Smooth muscle cell (in vitro differentiated cells): ENCODE data around the gene DUS3L. TPM values are rescaled to one million over a fixed set of nuclear protein-coding genes. Genes with fewer than 3 reads are reported as not detected.
"Not testable (repeated sequence)": the region's sequence is repeated elsewhere in the genome, so short reads cannot be mapped to it uniquely, and the experiment has no call there.

Experiments
- DNase-seq: peaks from one replicate; lab custom pipeline; 2025; ENCODE audit not compliant: unreplicated experiment; lab: John Stamatoyannopoulos, UW
- H2AFZ ChIP-seq: fragments of 200-600 bp; sonication (generic); 2 replicates; pipeline ENCODE4 v1.6.0; 2016; ENCODE audit warnings: antibody characterized with exemption, low read depth, mild to moderate bottlenecking
- H3F3A ChIP-seq: fragments of 200-600 bp; sonication (generic); 2 replicates; pipeline ENCODE4 v1.6.0; 2017; ENCODE audit warnings: antibody characterized with exemption, low read depth
- H3K27ac ChIP-seq: fragments of 200-600 bp; sonication (generic); 2 replicates; pipeline ENCODE4 v1.5.1; 2016; ENCODE audit warnings: low read depth, mild to moderate bottlenecking
- H3K27me3 ChIP-seq: fragments of 200-600 bp; sonication (generic); 2 replicates; pipeline ENCODE4 v1.6.1; 2016; ENCODE audit warnings: low read depth, mild to moderate bottlenecking
- H3K36me3 ChIP-seq: fragments of 200-600 bp; sonication (generic); 2 replicates; pipeline ENCODE4 v1.5.1; 2016; ENCODE audit warnings: low read depth
- H3K4me1 ChIP-seq: fragments of 200-600 bp; sonication (generic); 2 replicates; pipeline ENCODE4 v1.5.1; 2016; ENCODE audit warnings: low read depth
- H3K4me2 ChIP-seq: fragments of 200-600 bp; sonication (generic); 2 replicates; pipeline ENCODE4 v1.6.0; 2016; ENCODE audit warnings: mild to moderate bottlenecking
- H3K4me3 ChIP-seq: fragments of 200-600 bp; sonication (generic); 2 replicates; pipeline ENCODE4 v1.5.1; 2016; ENCODE audit warnings: mild to moderate bottlenecking
- H3K79me2 ChIP-seq: fragments of 200-600 bp; sonication (generic); 2 replicates; pipeline ENCODE4 v1.6.0; 2016; ENCODE audit warnings: low read depth, mild to moderate bottlenecking
- H3K9ac ChIP-seq: fragments of 200-600 bp; sonication (generic); 2 replicates; pipeline ENCODE4 v1.6.0; 2016; ENCODE audit warnings: low read depth
- H3K9me3 ChIP-seq: fragments of 200-600 bp; sonication (generic); replicated peaks from 2 replicates; pipeline ENCODE4 v1.5.1; 2016; ENCODE audit warnings: low read depth
- H4K20me1 ChIP-seq: fragments of 200-600 bp; sonication (generic); 2 replicates; pipeline ENCODE4 v1.6.0; 2016; ENCODE audit warnings: low read depth
- WGBS: methylation state at CpG from one replicate; pipeline ENCODE4 v1.1.7; 2016; ENCODE audit warnings: low lambda C conversion rate; 5-methylcytosine and 5-hydroxymethylcytosine counted together
- polyA plus RNA-seq: library from polyadenylated mRNA; unstranded; fragments of >200 nt; fragmentation: Nextera tagmentation; extraction: Ambion mirVana; gene quantifications from 2 replicates; pipeline ENCODE4 v1.2.1, GENCODE V29; 2016
- total RNA-seq: library from RNA; depleted of rRNA; stranded (reverse); fragments of >200 nt; gene quantifications from 2 replicates; pipeline ENCODE4 v1.2.3, GENCODE V29; 2014
- TF ChIP-seq, protein P1 (sequence below): fragments of 200-600 bp; sonication (generic); IDR thresholded peaks from 2 replicates; pipeline ENCODE4 v1.5.1; 2017; ENCODE audit warnings: borderline replicate concordance, mild to moderate bottlenecking, antibody characterized with exemption; ENCODE audit not compliant: insufficient read depth, poor library complexity, severe bottlenecking

The DUS3L gene
- total and polyA plus RNA-seq, 2 experiments from 2014 or later, result 18.5 to 19.7 TPM

- TF ChIP-seq, protein P1, sequence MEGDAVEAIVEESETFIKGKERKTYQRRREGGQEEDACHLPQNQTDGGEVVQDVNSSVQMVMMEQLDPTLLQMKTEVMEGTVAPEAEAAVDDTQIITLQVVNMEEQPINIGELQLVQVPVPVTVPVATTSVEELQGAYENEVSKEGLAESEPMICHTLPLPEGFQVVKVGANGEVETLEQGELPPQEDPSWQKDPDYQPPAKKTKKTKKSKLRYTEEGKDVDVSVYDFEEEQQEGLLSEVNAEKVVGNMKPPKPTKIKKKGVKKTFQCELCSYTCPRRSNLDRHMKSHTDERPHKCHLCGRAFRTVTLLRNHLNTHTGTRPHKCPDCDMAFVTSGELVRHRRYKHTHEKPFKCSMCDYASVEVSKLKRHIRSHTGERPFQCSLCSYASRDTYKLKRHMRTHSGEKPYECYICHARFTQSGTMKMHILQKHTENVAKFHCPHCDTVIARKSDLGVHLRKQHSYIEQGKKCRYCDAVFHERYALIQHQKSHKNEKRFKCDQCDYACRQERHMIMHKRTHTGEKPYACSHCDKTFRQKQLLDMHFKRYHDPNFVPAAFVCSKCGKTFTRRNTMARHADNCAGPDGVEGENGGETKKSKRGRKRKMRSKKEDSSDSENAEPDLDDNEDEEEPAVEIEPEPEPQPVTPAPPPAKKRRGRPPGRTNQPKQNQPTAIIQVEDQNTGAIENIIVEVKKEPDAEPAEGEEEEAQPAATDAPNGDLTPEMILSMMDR, result no peak
Measured at GRCh38 chr19:5784581-5785147, 6.3 kb downstream of the DUS3L start, which contains the start of gene PRR22. PRR22 (minus strand) TSS chr19:5784746; CDS start chr19:5784660, 86 bp downstream.

DNA sequence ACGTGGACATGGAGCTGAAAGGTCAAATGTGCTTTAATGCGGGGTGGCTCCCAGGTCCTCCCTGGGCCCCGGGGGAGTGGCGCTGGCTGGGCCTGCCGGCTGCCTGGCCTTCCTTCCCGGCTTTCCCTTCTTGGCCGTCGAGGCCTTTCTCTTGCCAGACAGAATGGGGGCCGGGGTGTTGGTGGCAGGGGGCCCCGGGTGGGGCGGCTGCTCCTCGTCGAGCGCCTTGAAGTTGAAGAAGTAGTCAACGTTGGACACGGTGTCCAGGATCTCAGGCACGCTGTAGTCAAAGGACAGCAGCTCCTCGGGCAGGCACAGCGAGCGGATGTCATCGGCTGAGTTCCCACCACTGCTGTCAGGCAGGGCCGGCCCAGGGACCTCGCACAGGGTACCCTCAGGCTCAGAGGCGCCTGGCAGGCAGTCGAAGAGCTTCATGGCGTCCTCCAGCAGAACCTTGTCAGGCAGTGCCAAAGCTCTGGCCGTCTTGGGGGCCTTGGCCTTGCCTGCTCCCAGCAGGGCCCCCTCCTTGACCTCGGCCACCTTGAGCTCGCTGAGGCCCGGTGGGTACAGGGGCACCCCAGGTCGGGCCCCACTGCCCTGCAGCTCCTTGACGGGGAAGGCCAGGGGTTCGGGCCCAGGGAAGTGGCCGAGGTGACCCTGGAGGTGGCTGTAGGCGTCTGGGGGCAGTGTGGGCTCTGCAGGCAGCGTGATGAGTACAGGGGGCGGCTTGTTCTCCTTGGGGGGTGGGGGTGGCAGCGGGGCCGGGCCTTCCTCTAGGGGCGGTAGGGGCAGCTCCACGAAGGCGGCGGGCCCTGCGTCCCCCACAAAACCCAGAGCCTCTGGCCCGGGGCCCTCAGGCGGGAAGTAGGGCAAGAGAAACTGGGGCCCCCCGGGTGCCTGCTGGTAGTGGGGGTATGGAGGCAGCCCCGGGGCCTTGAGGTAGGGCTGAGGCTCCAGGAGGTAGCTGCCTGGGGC, 7.7 kb downstream of the DUS3L start:
- H4K20me1 ChIP-seq, result no peaks in the 10 kb centered on the region
- peaks cover 6% of the 10 kb centered on the region for H3K36me3 ChIP-seq
- no peak overlapping the region for H3K4me2 ChIP-seq
- H3F3A ChIP-seq, result no peaks in the 10 kb centered on the region
- no peaks in the 10 kb centered on the region for H3K79me2 ChIP-seq
- no peaks in the 10 kb centered on the region for H3K9me3 ChIP-seq
- H3K9ac ChIP-seq, result no peak overlapping the region
- H3K4me3 ChIP-seq, result no peak overlapping the region
- no peak overlapping the region for H3K27ac ChIP-seq
- WGBS, result 95% methylated on average over 33 of the region's 48 CpGs
- no peak for DNase-seq
- no peaks in the 10 kb centered on the region for H3K4me1 ChIP-seq
- H3K27me3 ChIP-seq, result no peaks in the 10 kb centered on the region
- no peak overlapping the region for H2AFZ ChIP-seq
- TF ChIP-seq, protein P1, result no peak

More at GRCh38 chr19:5784581-5785147, 6.3 kb downstream of the DUS3L start, which contains the start of gene PRR22:
- no peak within 1 kb of the TSS for H3K9ac ChIP-seq
- H3K36me3 ChIP-seq, result peaks cover 6% of the 10 kb centered on the region
- H3K27ac ChIP-seq, result no peak within 1 kb of the TSS
- DNase-seq, result no peak
- H2AFZ ChIP-seq, result no peak within 1 kb of the TSS
- H3K4me3 ChIP-seq, result no peak within 1 kb of the TSS
- no peaks in the 10 kb centered on the region for H3K4me1 ChIP-seq
- no peaks in the 10 kb centered on the region for H4K20me1 ChIP-seq
- H3K9me3 ChIP-seq, result no peaks in the 10 kb centered on the region
- H3K27me3 ChIP-seq, result no peaks in the 10 kb centered on the region
- no peak within 1 kb of the TSS for H3K4me2 ChIP-seq
- H3K79me2 ChIP-seq, result peaks cover 2% of the 10 kb centered on the region
- WGBS, result 97% methylated on average over 12 of the region's 15 CpGs
- H3F3A ChIP-seq, result no peaks in the 10 kb centered on the region

DNA sequence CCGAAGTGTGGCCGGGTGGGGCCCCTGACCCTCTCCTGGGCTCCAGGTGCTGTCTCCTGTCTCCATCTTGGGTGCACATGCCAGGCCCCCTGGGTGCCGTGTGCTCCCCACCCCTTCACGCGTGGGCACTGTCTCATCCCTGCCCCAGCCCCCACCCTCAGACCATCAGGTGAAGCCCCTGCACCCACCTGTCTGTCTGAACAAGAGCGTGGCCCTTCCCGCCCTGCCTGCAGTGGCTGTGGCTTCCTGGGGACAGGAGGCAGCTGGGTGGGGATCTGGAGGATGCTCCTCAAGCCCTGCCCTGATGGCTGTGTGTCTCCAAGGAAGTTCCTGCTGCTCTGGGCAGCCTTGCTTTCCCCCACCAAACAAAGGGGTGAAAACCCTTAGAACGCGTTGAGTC, 8.6 kb downstream of the DUS3L start:
- Histone ChIP-seq H3K27me3 (no peaks in the 10 kb centered on the region), H3K36me3 (peaks cover 6% of the 10 kb centered on the region), H3K79me2 (no peaks in the 10 kb centered on the region), H3K4me2 (no peak overlapping the region), H3K9me3 (no peaks in the 10 kb centered on the region), H3K4me3 (no peak overlapping the region), H3K27ac (no peak overlapping the region), H3F3A (no peaks in the 10 kb centered on the region), H4K20me1 (no peaks in the 10 kb centered on the region), H2AFZ (no peak overlapping the region), H3K4me1 (no peaks in the 10 kb centered on the region), H3K9ac (no peak overlapping the region)
- 87% methylated on average over 2 of the region's 9 CpGs for WGBS
- TF ChIP-seq, protein P1, result no peak
- no peak for DNase-seq

DNA sequence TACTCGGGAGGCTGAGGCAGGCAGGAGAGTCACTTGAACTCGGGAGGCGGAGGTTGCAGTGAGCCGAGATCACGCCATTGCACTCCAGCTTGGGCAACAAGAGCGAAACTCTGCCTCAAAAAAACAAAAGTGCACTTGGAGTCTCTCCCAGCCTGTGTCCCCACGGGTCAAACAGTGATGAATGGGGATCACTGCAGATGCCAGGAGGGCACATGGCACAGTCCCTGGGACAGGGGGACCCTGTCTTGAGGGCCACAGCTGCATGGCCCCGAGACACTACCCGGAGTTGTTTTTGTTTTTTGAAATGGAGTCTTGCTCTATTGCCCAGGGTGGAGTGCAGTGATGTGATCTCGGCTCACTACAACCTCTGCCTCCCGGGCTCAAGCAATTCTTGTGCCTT, 10.0 kb downstream of the DUS3L start:
- not testable (repeated sequence) for H3K4me2 ChIP-seq, H2AFZ ChIP-seq, H3K4me1 ChIP-seq, H3K79me2 ChIP-seq, H3K27ac ChIP-seq, DNase-seq, H3K36me3 ChIP-seq, H3K27me3 ChIP-seq, H3K9ac ChIP-seq, H4K20me1 ChIP-seq, H3K4me3 ChIP-seq, H3K9me3 ChIP-seq, H3F3A ChIP-seq
- WGBS, result 96% methylated on average over 11 of the region's 11 CpGs
